ENCODE results near the gene MRPL36.

GRCh38 chr5:1768283-1769000 lies 31.2 kb downstream of the MRPL36 start:
- TF ChIP-seq, protein P1, sequence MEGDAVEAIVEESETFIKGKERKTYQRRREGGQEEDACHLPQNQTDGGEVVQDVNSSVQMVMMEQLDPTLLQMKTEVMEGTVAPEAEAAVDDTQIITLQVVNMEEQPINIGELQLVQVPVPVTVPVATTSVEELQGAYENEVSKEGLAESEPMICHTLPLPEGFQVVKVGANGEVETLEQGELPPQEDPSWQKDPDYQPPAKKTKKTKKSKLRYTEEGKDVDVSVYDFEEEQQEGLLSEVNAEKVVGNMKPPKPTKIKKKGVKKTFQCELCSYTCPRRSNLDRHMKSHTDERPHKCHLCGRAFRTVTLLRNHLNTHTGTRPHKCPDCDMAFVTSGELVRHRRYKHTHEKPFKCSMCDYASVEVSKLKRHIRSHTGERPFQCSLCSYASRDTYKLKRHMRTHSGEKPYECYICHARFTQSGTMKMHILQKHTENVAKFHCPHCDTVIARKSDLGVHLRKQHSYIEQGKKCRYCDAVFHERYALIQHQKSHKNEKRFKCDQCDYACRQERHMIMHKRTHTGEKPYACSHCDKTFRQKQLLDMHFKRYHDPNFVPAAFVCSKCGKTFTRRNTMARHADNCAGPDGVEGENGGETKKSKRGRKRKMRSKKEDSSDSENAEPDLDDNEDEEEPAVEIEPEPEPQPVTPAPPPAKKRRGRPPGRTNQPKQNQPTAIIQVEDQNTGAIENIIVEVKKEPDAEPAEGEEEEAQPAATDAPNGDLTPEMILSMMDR (IDR thresholded peaks at IDR 0.05) = no peak
- TF ChIP-seq POLR2A (IDR thresholded peaks at IDR 0.05) = no peak
